Sigmoid colon (tissue), 7 donors: Measurements from ENCODE around the gene CDC34. TPM values are rescaled to one million over a fixed set of nuclear protein-coding genes. Genes with fewer than 3 reads are reported as not detected.

ENCODE experiments used
- DNase-seq: peaks from one replicate; pipeline ENCODE4 v3.0.0-alpha.2; 2019
- H3K27ac ChIP-seq, 4 donors: fragments of 200-600 bp; sonication (generic); one replicate each; pipeline ENCODE4 v1.5.1; 2016 to 2019; ENCODE audit warnings: mild to moderate bottlenecking in 1 of 4
- H3K27me3 ChIP-seq, 3 donors: fragments of 200-600 bp; sonication (generic); one replicate each; pipeline ENCODE4 v1.5.1; 2019; ENCODE audit warnings: mild to moderate bottlenecking in 1 of 3
- H3K36me3 ChIP-seq, 4 donors: fragments of 200-600 bp; sonication (generic); one replicate each; pipeline ENCODE4 v1.5.1; 2016 to 2019
- H3K4me1 ChIP-seq, 4 donors: fragments of 200-600 bp; sonication (generic); one replicate each; pipeline ENCODE4 v1.5.1; 2017 to 2019
- H3K4me3 ChIP-seq, 4 donors: fragments of 200-600 bp; sonication (generic); one replicate each; pipeline ENCODE4 v1.5.1; 2017 to 2019; ENCODE audit warnings: mild to moderate bottlenecking in 2 of 4, moderate library complexity in 1 of 4
- H3K9me3 ChIP-seq, 4 donors: fragments of 200-600 bp in 3 of 4; sonication (generic) in 3 of 4; one replicate each; pipeline versions ENCODE4 v1.5.1 to v1.6.1; 2013 to 2019
- EP300 ChIP-seq, 4 donors: sonication (generic); formaldehyde crosslinking; IDR thresholded peaks; one replicate each; pipeline ENCODE4 v1.6.1; 2017; ENCODE audit warnings: antibody characterized with exemption in 4 of 4
- POLR2A ChIP-seq, 2 donors: fragments of 450-650 bp; IDR thresholded peaks; one replicate each; pipeline ENCODE4 v1.6.1; 2016; ENCODE audit warnings: antibody characterized with exemption in 2 of 2, mild to moderate bottlenecking in 2 of 2, moderate library complexity in 2 of 2
- POLR2AphosphoS5 ChIP-seq, 4 donors: sonication (generic); formaldehyde crosslinking; IDR thresholded peaks; one replicate each; pipeline ENCODE4 v1.6.1; 2017; ENCODE audit warnings: antibody characterized with exemption in 4 of 4
- WGBS, 2 donors: extraction: QIAGEN DNeasy Blood & Tissue Kit; methylation state at CpG; one replicate each; pipeline ENCODE4 v1.1.7; 2013; 5-methylcytosine and 5-hydroxymethylcytosine counted together
- intact Hi-C: fragments of 100-400 bp; cut with DNase I; formaldehyde crosslinking; loops from one replicate; pipeline ENCODE4 v1.15.1; 2023
- polyA plus RNA-seq, 3 donors: library from polyadenylated mRNA; stranded (reverse); fragments of 200-250 nt; gene quantifications; one replicate each; pipeline ENCODE4 v1.2.3, GENCODE V29; 2013
- total RNA-seq, 4 donors: library from RNA; depleted of rRNA; stranded (reverse); fragments of >200 nt; gene quantifications; one replicate each; pipeline ENCODE4 v1.1.0, GENCODE V29; 2016
- TF ChIP-seq, protein P1 (sequence below), 4 experiments: fragments of 450-650 bp in 3 of 4; fragments of 200-600 bp in 1 of 4; IDR thresholded peaks; one replicate each; pipeline ENCODE4 v1.5.1; 2016 to 2019; ENCODE audit warnings: antibody characterized with exemption in 4 of 4, mild to moderate bottlenecking in 3 of 4, moderate library complexity in 2 of 4
- donor health status: healthy with polysubstance abuse.
- donor health status: Bipolar disorder and iron deficiency.
- donor health status: healthy.

CDC34 gene
- total and polyA plus RNA-seq, 7 donors = 74.9 to 152 (median 96.7) TPM

GRCh38 chr19:525857-526419 lies 5.6 kb upstream of the CDC34 start:
- Histone ChIP-seq H3K4me1 (peaks cover 0 to 7% (median 6%) of the 10 kb centered on the region in 4 donors), H3K27me3 (peaks cover 0 to 17% (median 6%) of the 10 kb centered on the region in 3 donors), H3K36me3 (no peaks in the 10 kb centered on the region), H3K27ac (no peak overlapping the region), H3K4me3 (no peak overlapping the region), H3K9me3 (no peaks in the 10 kb centered on the region)
- TF ChIP-seq EP300 (IDR thresholded peaks at IDR 0.05) (no peak), POLR2A (IDR thresholded peaks at IDR 0.05) (no peak), POLR2AphosphoS5 (IDR thresholded peaks at IDR 0.05) (no peak)
- TF ChIP-seq, protein P1, sequence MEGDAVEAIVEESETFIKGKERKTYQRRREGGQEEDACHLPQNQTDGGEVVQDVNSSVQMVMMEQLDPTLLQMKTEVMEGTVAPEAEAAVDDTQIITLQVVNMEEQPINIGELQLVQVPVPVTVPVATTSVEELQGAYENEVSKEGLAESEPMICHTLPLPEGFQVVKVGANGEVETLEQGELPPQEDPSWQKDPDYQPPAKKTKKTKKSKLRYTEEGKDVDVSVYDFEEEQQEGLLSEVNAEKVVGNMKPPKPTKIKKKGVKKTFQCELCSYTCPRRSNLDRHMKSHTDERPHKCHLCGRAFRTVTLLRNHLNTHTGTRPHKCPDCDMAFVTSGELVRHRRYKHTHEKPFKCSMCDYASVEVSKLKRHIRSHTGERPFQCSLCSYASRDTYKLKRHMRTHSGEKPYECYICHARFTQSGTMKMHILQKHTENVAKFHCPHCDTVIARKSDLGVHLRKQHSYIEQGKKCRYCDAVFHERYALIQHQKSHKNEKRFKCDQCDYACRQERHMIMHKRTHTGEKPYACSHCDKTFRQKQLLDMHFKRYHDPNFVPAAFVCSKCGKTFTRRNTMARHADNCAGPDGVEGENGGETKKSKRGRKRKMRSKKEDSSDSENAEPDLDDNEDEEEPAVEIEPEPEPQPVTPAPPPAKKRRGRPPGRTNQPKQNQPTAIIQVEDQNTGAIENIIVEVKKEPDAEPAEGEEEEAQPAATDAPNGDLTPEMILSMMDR (IDR thresholded peaks at IDR 0.05) = no peak
- WGBS, 2 donors = 55 to 58% methylated on average over 13 of the region's 13 CpGs
- intact Hi-C loops = no loop called here
- DNase-seq = no peak

DNA sequence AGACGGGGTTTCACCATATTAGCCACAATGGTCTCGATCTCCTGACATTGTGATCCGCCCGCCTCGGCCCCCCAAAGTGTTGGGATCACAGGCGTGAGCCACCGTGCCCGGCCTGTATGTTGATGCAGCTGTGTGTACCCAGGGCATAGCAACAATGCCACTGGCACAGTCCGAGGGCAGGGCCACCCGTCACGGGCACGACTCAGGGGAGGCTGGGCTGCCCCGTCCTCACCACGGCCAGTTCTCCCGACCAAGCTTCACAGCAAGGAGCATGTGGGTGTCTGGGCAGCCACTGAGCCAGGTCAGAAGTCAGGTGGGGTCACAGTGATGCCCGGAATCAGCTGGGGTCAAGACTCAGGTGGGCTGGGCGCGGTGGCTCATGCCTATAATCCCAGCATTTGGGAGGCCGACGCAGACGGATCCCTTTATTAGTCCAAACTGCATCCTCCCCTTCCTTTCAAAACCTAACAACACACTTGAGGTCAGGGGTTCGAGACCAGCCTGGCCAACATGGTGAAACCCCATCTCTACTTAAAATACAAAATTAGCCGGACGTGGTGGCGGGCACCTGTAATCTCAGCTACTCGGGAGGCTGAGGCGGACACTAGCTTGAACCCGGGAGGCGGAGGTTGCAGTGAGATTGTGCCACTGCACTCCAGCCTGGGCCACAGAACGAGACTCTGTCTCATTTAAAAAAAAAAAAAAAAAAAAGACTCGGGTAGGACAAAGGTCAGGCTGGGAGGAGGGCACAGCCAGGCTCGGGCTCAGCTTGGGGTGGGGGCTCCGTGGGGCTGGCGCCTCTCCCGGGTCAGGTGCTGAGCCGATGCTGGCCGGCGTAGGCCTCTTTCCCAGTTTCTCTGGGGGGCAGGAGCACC lies 1.2 kb upstream of the CDC34 start:
- H3K27me3 ChIP-seq = peaks cover 0 to 17% (median 6%) of the 10 kb centered on the region in 3 donors
- H3K4me3 ChIP-seq = peak overlapping the region; percentile 74 to 94 (median 86)
- peak; percentile 64 for DNase-seq
- intact Hi-C loops = loop anchor here (2.0 kb wide), 1 partner anchor 24 kb away; the partner anchor contains the start of gene TPGS1
- 33 to 67% methylated on average over 38 of the region's 38 CpGs for WGBS, 2 donors
- TF ChIP-seq EP300 (IDR thresholded peaks at IDR 0.05) (no peak), POLR2AphosphoS5 (IDR thresholded peaks at IDR 0.05) (no peak), POLR2A (IDR thresholded peaks at IDR 0.05) (no peak)
- TF ChIP-seq, protein P1 (IDR thresholded peaks at IDR 0.05) = no peak
- H3K36me3 ChIP-seq = peaks cover 0 to 1% (median 0%) of the 10 kb centered on the region in 4 donors
- no peaks in the 10 kb centered on the region for H3K9me3 ChIP-seq
- peaks cover 0 to 37% (median 30%) of the 10 kb centered on the region in 4 donors for H3K4me1 ChIP-seq
- H3K27ac ChIP-seq = peak overlapping the region; percentile 98 to 100 (median 99)

DNA sequence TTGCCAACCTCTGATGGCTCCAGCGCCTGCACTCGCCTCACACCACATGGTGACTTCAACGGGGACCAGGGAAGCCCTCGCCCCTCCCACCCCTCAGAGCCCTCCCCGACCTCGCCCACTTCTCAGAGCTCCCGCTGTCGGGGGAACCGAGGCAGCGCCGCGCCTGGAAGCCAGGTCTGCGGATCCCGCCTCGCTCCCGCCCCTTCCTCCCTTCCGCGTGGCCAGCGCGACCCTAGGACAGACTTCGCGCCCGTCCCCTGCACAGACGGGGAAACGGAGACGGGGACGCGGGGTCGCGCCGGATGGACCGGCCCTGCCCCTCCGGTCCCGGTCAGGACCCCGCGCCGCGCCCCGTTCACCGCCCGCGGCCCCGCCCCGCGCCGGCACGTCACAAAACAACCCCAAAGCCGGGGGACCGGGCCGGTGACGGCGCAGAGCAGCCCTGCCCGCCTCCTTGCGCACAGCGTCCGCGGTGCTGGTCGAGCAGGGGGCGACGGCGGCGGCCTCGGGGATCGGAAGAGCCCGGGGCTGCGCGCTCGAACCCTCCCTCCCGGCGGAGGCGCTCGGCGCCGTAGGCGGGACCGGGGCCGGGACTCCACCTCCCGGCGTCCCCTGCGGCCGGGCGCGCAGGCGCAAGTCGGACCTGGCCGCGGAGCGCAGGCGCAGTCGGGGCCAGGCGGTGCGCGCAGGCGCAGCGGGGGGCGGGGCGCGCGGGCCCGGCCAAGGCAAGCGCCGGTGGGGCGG lies 379 bp upstream of the CDC34 start:
- peak overlapping the region; percentile 98 to 100 (median 99) for H3K27ac ChIP-seq
- peaks cover 2 to 9% (median 5%) of the 10 kb centered on the region in 4 donors for H3K36me3 ChIP-seq
- TF ChIP-seq, protein P1 (IDR thresholded peaks at IDR 0.05) = no peak
- no peak for TF ChIP-seq POLR2A (IDR thresholded peaks at IDR 0.05)
- peak; percentile 5 to 81 (median 60) for TF ChIP-seq POLR2AphosphoS5 (IDR thresholded peaks at IDR 0.05)
- no peak for TF ChIP-seq EP300 (IDR thresholded peaks at IDR 0.05)
- peaks cover 0 to 13% (median 6%) of the 10 kb centered on the region in 3 donors for H3K27me3 ChIP-seq
- peaks cover 0 to 43% (median 38%) of the 10 kb centered on the region in 4 donors for H3K4me1 ChIP-seq
- peak; percentile 91 for DNase-seq
- intact Hi-C loops = loop anchor here (2.0 kb wide), 1 partner anchor 24 kb away; the partner anchor contains the start of gene TPGS1
- H3K9me3 ChIP-seq = no peaks in the 10 kb centered on the region
- 1% methylated on average over 103 of the region's 103 CpGs for WGBS, 2 donors
- peak overlapping the region; percentile 74 to 94 (median 86) for H3K4me3 ChIP-seq

DNA sequence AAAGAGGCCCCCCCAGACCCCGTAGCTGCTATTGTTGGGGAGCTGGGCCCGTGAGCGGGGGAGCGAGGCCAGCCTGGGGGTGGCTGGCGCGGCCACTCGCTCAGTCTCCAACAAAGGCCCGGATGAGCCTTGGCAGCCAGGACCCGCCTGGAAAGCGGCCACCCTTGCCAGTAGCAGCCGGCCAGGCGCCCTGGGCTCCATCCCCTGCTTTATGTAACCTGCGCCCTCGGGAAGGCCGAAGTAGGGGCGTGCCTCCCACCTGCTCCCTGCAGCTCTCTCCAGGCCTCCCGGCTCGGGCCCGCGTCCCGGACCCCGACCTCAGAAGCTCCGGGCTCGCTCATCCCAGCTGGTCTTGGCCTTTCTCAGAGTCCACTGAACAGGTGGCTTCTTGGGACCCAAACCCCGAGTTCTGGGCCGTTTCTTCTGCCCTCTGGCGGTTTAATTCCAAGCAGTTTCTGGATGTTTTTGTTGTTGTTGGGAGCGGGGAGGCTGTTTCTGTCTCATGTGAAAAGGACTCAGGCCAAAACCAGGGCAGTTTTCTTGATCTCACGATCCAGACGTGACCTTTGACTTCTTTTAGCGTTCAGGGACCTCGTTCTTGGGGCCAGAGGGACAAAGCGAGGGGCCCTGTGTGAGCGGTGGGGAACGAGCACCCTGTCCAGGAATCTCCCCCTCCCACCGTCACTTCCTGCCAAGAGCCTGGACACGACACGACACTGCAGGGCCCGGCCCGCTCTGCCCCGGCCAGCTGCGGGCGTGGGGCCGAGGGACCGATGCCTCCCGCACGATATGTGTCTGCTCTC lies 1.2 kb downstream of the CDC34 start:
- no peaks in the 10 kb centered on the region for H3K9me3 ChIP-seq
- H3K36me3 ChIP-seq = peaks cover 13 to 23% (median 17%) of the 10 kb centered on the region in 4 donors
- peak; percentile 94 for DNase-seq
- WGBS, 2 donors = 0 to 1% methylated on average over 47 of the region's 47 CpGs
- no peaks in the 10 kb centered on the region for H3K27me3 ChIP-seq
- H3K27ac ChIP-seq = peak overlapping the region; percentile 92 to 99 (median 98)
- intact Hi-C loops = loop anchor here (1.0 to 2.0 kb wide), 3 partner anchors 40 to 268 kb away; partner anchors contain the start of genes BSG and POLRMT
- H3K4me1 ChIP-seq = peaks cover 0 to 43% (median 40%) of the 10 kb centered on the region in 4 donors
- peak in 3 of 4 donors; percentile 39 to 55 (median 54) for TF ChIP-seq POLR2AphosphoS5 (IDR thresholded peaks at IDR 0.05)
- TF ChIP-seq POLR2A (IDR thresholded peaks at IDR 0.05) = no peak
- TF ChIP-seq, protein P1 (IDR thresholded peaks at IDR 0.05) = peak; percentile 43 to 49 (median 44)
- no peak for TF ChIP-seq EP300 (IDR thresholded peaks at IDR 0.05)
- H3K4me3 ChIP-seq = peak overlapping the region; percentile 78 to 98 (median 94)
